ENCODE results near the gene POPDC2.

DNA sequence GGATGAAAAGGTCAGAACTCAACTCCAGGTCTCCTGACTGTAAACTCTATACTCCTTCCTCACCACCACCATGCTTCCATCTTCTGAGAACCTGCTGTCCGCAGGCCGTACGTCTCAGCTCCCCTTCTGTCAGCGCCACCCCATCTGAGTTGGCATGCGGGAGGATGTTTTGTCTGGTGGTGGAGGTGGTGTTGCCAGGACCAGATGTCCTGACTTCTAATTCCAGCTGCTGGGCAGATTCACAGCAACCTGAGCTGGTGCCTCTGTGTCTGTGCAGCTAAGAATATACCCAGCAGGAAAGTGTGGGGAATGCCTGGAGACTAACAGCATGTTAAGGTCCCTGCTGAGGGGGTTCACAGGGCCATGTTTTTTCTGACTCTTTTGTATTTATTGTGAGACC, 39.5 kb downstream of the POPDC2 start:
- TF ChIP-seq CTCF (IDR thresholded peaks at IDR 0.05), result no peak
- TF ChIP-seq POLR2AphosphoS5 (IDR thresholded peaks at IDR 0.05), result no peak
